ENCODE measurements around the gene ZBTB7C. TPM values are rescaled to one million over a fixed set of nuclear protein-coding genes. Genes with fewer than 3 reads are reported as not detected.

The ZBTB7C gene
- polyA plus RNA-seq, 3 donors = 12.6 to 14.7 (median 13.9) TPM

GRCh38 chr18:48176909-48177308, 232.3 kb downstream of the ZBTB7C start:
- no peak for DNase-seq (ENCODE audit: low read depth in 3 of 3, low spot score in 2 of 3)

DNA sequence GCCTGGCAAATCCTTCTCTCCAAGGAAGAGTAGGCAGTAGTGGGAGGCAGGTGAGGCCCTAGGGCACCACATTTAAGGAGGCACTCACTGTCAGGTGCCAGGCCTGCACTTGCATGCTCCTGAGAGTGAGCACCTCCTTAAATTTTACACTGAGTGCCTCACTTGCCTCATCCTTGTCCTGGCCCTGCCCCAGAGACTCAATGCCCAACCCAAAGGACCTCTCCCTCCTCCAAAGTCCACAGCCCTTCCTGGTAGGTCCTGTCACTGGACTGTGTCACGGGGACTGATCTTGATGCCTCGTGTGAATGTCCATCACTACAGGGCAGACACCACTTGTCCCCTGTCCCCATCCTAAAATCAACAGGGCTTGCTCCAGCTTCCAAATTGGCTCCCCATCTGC, 235.6 kb downstream of the ZBTB7C start:
- no peak for DNase-seq (ENCODE audit: low read depth in 3 of 3, low spot score in 2 of 3)

DNA sequence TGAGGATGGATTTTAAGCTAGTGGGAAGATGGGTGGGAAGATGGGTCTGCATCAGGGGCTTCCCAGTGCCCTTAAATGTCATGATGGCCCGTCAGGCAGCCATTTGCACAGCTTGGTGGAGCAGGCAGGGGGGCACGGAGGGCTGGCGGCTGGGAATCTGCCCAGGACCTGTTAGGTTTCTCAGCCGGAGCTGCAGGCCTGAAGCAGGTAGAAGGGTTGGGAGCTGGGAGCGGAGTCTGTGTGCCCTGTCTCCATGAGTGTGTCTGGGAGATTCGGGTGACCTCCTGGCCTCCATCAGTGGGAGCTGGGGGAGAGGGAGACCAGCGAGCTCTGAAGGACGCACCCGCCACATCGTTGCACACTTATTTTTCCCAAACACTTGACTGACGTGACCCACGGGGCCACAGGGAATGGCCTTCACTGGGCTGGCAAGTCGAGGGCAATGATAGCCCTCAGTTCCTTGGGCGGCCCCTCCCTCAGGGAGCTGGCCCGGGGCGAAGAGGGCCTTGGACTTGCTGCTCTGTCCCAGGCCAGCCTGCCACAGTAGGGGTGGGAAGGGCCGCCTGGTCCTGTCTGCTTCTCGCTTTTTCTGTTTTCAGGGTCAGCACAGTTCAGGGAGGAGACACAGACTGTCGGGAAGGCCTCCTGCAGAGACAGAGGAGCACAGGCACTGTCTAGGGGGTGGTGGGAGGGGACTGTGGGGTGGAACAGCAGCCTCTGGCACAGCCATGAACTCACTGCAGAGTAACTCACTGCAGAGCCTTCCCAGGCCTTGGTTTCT, 236.8 kb downstream of the ZBTB7C start:
- DNase-seq (ENCODE audit: low read depth in 3 of 3, low spot score in 2 of 3) = no peak

DNA sequence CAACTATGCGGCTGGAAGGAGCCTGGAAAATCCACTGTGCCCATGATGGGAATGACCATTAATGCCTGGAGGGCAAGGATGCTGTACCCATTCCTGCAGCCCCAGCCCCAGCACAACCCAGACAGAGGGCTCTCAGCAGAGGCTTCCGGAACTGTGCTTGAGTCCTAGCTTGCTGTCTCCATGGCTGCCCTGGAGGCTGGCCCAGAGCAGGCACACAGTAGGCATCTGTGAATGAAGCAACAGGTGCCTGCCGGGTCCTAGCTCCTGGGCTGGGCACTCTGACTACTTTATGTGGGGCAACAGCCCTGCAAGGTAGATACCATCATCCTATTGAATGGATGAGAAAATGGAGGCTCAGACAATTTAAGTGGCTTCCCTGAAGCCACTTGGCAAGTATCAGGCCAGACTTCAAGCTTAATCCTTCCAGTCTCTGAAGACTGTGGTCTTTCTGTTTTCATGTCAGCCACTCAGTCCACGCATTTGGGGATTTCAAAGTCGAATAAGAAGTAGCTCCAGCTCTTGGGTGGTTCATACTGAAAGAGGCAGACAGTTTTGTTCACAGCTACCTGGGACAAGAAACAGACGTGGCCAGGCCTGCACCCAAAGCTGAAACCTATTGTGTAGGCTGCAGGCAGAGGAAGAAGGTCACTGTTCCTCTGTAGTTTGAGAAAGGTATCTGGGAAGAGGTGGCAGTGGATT, 237.5 kb downstream of the ZBTB7C start:
- DNase-seq (ENCODE audit: low read depth in 3 of 3, low spot score in 2 of 3) = no peak

- DNase-seq (ENCODE audit: low read depth in 3 of 3, low spot score in 2 of 3) = no peak
These were observed 238.5 kb downstream of the ZBTB7C start for GRCh38 chr18:48170651-48171050.

- no peak for DNase-seq (ENCODE audit: low read depth in 3 of 3, low spot score in 2 of 3)
These were observed 240.3 kb downstream of the ZBTB7C start for GRCh38 chr18:48168861-48169260.

DNA sequence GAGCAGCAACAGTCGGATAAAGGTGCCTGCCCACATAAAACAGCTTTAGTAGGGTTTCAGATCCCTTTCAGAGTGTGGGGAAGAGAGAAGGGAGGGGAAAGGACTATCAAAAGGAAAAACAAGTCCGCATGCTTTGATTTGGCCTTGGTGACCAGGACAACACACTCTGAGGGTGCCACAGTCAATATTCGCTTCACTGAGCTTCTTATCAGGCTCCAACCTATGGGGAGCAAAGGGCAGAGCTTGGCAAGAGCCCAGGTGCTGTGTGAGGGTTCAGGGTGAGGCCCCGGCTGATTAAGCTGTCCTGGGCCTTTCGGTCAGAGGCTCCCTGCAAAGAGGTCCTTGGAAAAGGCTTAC, 241.3 kb downstream of the ZBTB7C start:
- DNase-seq (ENCODE audit: low read depth in 3 of 3, low spot score in 2 of 3) = no peak

DNA sequence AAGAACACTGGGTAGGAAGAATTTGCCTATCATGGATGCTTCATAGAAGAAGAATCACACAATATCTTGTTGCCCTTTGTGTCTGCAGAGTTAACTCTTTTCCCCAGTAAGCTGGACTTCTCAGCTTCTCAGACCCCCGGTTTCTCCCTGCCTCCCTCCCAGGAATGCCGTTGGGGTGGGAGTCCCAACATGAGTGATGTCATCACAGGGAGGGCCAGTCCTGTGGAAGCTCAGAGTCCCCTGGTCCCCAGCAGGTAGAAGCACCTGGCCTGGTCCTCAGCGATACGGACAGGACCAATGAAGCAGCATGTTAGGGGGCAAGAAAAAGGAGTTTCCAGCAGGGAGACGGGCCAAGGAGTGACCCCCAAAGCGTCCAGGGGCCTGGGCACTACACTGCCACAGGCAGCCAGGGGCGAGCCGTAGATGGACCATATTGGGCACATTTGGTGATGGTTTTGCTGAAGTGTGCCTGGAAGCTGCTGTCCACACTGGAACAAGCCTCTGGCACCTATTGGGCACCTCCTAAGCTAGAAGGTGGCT, 242.8 kb downstream of the ZBTB7C start:
- DNase-seq (ENCODE audit: low read depth in 3 of 3, low spot score in 2 of 3) = no peak

DNA sequence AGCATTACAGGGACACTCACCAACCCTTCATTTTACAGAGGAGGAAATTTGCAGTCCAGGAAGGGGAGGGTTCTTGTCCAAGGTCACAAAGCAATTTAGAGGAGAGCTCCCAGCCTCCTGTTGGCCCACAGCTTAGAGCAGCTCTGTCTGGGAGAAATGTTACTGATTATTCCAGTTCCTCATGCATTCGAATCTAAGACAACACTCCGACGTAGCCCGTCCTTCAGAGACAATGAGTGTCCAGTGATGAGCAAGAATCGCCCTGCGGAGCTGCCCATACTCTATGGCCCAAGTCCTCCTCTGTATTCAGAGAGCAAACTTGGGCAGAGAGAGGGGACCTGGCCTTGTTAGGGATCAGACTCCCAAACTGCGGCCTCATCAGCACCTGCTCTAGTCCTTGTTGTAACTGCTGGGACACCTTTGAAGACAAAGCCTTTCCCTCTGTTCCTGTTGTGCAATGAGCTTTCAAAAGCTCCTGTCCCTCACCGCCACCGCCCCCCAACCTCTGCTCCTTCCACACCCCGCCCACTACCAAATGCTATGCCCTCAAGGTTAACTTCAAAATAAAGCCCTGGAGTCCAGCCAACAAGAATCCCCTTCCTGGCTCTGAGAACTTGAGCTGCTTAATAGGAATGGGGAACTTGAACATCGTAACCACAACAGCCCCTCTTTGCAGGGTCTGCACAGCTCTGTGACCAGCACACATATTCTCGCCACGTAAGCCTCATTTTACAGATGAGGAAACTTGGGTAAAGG, 243.9 kb downstream of the ZBTB7C start:
- no peak for DNase-seq (ENCODE audit: low read depth in 3 of 3, low spot score in 2 of 3)

DNA sequence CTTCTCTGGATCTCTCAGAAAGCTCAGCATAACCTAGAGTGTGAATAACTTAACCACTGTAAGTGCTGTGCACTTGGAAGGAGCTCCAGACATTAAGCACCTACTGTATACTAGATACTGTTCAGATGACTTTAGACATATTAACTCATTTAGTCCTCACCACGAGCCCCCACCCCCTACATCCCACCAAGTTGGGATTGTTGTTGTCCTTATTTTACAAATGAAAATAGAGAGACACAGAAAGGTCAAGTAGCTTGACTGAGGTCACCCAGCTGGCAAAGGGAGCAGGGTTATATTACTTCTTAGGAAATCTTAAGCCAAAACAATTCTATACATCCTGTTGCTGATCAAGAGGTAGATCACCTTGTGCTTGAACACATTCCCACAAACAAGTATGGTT, 244.5 kb downstream of the ZBTB7C start:
- DNase-seq (ENCODE audit: low read depth in 3 of 3, low spot score in 2 of 3) = no peak

GRCh38 chr18:48164116-48164515, 245.1 kb downstream of the ZBTB7C start:
- no peak for DNase-seq (ENCODE audit: low read depth in 3 of 3, low spot score in 2 of 3)

DNA sequence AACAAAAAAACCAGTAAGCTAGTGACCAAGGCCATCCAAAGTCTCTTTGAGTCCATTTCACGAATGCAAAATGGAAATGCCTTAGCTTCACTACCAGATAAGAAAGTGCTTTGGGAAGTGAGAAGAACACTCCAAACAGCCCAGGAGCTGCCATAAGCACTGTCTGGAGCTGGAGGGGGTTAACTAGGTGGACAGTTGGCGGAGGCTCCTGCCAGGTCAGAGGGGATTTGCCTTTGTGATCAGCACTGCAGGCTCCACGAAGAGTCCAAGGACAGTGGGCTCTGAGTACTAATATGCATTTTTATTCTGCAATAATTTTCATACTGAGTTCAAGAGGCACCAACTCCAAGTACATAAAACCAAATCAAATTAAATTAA, 245.5 kb downstream of the ZBTB7C start:
- no peak for DNase-seq (ENCODE audit: low read depth in 3 of 3, low spot score in 2 of 3)

DNA sequence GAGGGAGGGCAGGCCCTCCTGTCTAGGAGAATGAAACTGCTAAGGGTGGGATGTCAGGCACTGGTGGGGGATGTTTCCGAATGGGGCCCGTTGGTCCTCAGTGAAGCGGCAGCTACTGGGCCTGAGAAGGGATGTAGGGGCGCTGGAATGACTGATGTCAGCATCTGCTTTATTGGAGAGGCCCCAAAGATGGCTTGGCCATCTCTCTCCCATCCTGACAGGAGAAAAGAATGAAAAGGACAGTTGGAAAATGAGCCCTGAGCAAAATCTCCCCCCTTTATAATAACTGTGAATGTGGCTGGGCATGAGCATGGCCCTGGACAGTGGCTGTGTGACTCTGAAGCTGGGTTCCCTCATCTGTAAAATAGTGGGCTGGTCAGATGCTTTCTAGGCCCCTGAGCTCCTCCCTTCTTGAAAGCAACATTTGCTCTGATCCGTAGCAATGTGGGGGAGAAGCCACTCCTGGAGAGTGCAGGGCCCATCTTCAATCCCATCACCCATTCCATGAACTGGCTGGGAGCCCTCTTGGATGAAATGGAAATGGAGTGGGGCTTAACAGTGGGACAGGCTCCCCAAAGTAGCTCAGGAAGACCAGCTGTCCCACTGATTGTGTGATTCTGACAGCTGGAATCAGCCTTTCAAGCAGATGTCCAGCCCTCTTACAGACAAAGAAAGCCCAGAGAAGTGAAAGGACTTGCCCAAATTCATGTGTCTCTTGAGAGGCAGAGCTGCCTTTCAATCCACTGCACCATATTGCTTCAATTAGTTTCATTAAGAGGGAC, 246.0 kb downstream of the ZBTB7C start:
- DNase-seq (ENCODE audit: low read depth in 3 of 3, low spot score in 2 of 3) = no peak

- no peak for DNase-seq (ENCODE audit: low read depth in 3 of 3, low spot score in 2 of 3)
These were observed 247.1 kb downstream of the ZBTB7C start for GRCh38 chr18:48161911-48162698.

DNA sequence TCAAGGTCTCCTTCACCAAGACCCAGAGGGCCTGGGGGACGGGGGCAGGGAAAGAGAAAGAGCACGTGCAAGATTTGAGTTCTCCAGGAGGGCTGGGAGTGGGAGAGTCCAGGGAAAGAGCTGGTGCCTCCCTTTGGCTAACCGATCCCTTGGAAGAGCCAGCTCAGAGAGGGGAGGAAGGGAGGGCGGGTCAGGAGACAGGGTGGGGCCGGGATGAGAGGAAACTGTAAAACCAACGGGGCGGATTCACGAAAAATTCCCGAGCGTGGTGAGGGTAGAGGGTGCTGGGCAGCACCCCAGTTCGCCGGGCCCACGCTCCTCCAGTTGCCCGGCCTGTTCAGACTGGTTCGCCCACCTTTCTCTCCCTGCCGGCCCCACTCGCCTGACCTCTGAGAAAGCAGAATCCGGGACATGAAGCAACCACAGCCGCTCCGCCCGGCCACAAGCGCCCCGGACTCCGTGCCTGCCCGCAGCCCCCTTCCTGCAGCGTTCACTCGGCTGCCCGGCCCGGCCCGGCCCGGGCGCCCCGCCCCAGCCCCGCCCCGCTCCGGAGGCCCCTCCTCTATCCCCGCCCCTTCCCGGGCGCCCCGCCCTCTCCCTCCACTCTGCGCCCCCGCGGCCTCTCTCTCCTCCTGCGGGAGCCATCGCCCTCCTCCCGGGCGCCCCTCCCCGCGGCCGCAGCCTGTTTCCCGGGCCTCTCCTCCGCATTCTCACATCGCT, 247.8 kb downstream of the ZBTB7C start:
- no peak for DNase-seq (ENCODE audit: low read depth in 3 of 3, low spot score in 2 of 3)

DNA sequence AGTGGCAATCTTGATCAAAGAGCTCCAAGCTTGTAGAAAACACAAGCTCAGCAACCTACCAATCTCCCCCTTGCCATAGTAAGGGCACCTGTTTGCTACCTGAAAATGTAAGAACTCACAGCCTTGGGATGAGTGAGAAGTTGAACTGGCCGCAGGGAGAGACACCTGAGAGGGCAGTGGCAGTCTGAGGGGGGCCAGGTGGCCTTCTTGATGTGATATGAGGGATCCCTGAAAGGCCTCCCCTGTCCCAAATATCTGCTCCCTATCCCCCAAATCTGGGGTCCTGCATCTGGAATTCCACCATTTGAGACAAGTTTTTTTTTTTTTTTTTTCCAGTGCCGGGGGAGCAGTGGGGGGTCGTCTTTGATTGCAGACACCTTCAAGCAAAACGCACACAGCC, 248.6 kb downstream of the ZBTB7C start:
- DNase-seq (ENCODE audit: low read depth in 3 of 3, low spot score in 2 of 3) = no peak

- no peak for DNase-seq (ENCODE audit: low read depth in 3 of 3, low spot score in 2 of 3)
These were observed 249.4 kb downstream of the ZBTB7C start for GRCh38 chr18:48159816-48160215.

DNA sequence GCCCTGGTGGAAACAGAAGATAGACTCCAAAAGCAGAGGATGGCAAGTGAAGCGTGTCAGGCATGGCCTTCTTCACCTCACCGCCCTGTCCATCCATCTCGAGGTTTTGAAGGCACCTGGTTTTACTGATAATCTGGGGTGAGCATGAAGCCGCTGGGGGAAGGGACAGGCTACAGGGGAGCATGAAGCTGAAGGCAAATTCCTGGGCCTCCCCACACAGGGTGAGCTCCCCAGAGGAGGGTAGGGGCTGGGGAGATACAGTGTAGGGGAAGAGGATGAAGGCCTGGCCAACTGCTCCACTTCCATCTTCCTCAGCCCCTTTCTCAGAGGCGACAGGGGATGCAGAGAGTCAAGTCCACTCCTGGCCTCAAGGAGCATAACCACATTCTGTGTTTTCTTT, 250.5 kb downstream of the ZBTB7C start:
- DNase-seq (ENCODE audit: low read depth in 3 of 3, low spot score in 2 of 3) = no peak

- DNase-seq (ENCODE audit: low read depth in 3 of 3, low spot score in 2 of 3) = no peak
These were observed 251.2 kb downstream of the ZBTB7C start for GRCh38 chr18:48157956-48158355.

Data from right renal cortex interstitium (tissue), 3 donors.